Ascending aorta (tissue), 2 donors: Measurements from ENCODE around the gene RHOA. TPM values are rescaled to one million over a fixed set of nuclear protein-coding genes. Genes with fewer than 3 reads are reported as not detected.

Source experiments
- DNase-seq, 2 donors: peaks; one replicate each; pipeline ENCODE4 v3.0.0-alpha.2; 2019; ENCODE audit warnings: low spot score in 2 of 2
- H3K27ac ChIP-seq, 2 donors: fragments of 200-600 bp; sonication (generic); one replicate each; pipeline ENCODE4 v1.5.1; 2016 to 2017; ENCODE audit warnings: mild to moderate bottlenecking in 1 of 2
- H3K27me3 ChIP-seq: fragments of 200-600 bp; sonication (generic); one replicate; pipeline ENCODE4 v1.5.1; 2017
- H3K36me3 ChIP-seq, 2 donors: fragments of 200-600 bp; sonication (generic); one replicate each; pipeline ENCODE4 v1.5.1; 2016
- H3K4me1 ChIP-seq, 2 donors: fragments of 200-600 bp; sonication (generic); one replicate each; pipeline ENCODE4 v1.5.1; 2016 to 2017; ENCODE audit warnings: mild to moderate bottlenecking in 1 of 2
- H3K4me3 ChIP-seq, 2 donors: fragments of 200-600 bp; sonication (generic); one replicate each; pipeline ENCODE4 v1.5.1; 2016 to 2017; ENCODE audit warnings: mild to moderate bottlenecking in 1 of 2
- H3K9me3 ChIP-seq, 2 donors: fragments of 200-600 bp; sonication (generic); one replicate each; pipeline ENCODE4 v1.5.1; 2016
- intact Hi-C: fragments of 100-400 bp; cut with DNase I; formaldehyde crosslinking; loops from one replicate; pipeline ENCODE4 v1.15.1; 2023
- total RNA-seq: library from RNA; depleted of rRNA; stranded (reverse); fragments of >200 nt; gene quantifications from one replicate; pipeline ENCODE4 v1.1.0, GENCODE V29; 2016
- TF ChIP-seq, protein P1 (sequence below), 3 experiments: fragments of 200-600 bp in 2 of 3; fragments of 450-650 bp in 1 of 3; sonication (generic) in 2 of 3; IDR thresholded peaks; one replicate each; pipeline ENCODE4 v1.5.1; 2016 to 2019; ENCODE audit warnings: antibody characterized with exemption in 3 of 3, mild to moderate bottlenecking in 1 of 3, moderate library complexity in 1 of 3

Gene RHOA
- total RNA-seq, 1 donor from 2014 or later, result 426 TPM

DNA sequence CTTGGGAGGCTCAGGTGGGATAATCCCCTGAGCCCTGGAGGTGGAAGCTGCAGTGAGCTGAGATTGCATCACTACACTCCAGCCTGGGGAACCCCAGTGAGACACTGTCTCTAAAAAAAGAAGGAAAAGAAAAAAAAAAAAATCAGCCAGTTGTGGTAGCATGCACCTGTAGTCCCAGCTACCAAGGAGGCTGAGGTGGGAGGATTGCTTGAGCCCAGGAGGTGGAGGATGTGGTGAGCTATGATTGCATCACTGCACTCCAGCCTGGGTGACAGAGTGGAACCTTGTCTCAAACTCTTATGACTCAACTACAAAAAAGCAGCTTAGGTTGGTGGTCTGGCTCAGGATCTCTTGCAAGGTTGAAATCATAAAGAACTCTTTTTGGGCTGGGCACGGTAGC, 34.3 kb downstream of the RHOA start:
- TF ChIP-seq, protein P1, sequence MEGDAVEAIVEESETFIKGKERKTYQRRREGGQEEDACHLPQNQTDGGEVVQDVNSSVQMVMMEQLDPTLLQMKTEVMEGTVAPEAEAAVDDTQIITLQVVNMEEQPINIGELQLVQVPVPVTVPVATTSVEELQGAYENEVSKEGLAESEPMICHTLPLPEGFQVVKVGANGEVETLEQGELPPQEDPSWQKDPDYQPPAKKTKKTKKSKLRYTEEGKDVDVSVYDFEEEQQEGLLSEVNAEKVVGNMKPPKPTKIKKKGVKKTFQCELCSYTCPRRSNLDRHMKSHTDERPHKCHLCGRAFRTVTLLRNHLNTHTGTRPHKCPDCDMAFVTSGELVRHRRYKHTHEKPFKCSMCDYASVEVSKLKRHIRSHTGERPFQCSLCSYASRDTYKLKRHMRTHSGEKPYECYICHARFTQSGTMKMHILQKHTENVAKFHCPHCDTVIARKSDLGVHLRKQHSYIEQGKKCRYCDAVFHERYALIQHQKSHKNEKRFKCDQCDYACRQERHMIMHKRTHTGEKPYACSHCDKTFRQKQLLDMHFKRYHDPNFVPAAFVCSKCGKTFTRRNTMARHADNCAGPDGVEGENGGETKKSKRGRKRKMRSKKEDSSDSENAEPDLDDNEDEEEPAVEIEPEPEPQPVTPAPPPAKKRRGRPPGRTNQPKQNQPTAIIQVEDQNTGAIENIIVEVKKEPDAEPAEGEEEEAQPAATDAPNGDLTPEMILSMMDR (IDR thresholded peaks at IDR 0.05), result no peak
- H3K4me1 ChIP-seq, result peaks cover 0 to 6% of the 10 kb centered on the region in 2 donors
- peak overlapping the region in 1 of 2 donors; percentile 46 for H3K27ac ChIP-seq
- no peaks in the 10 kb centered on the region for H3K27me3 ChIP-seq
- DNase-seq, result no peak
- intact Hi-C loops, result no loop called here
- H3K4me3 ChIP-seq, result no peak overlapping the region
- H3K36me3 ChIP-seq, result peaks cover 27 to 28% of the 10 kb centered on the region in 2 donors
- no peaks in the 10 kb centered on the region for H3K9me3 ChIP-seq

GRCh38 chr3:49371946-49372345, 39.8 kb downstream of the RHOA start:
- TF ChIP-seq, protein P1 (IDR thresholded peaks at IDR 0.05), result no peak
- no peak for DNase-seq
- Histone ChIP-seq H3K4me3 (no peak overlapping the region), H3K9me3 (no peaks in the 10 kb centered on the region), H3K4me1 (no peaks in the 10 kb centered on the region), H3K27me3 (no peaks in the 10 kb centered on the region), H3K36me3 (peaks cover 56 to 65% of the 10 kb centered on the region in 2 donors), H3K27ac (no peak overlapping the region)
- intact Hi-C loops, result no loop called here

- Histone ChIP-seq H3K36me3 (peaks cover 68 to 77% of the 10 kb centered on the region in 2 donors), H3K9me3 (no peaks in the 10 kb centered on the region), H3K27me3 (no peaks in the 10 kb centered on the region), H3K4me3 (no peak overlapping the region), H3K27ac (no peak overlapping the region), H3K4me1 (no peaks in the 10 kb centered on the region)
- TF ChIP-seq, protein P1 (IDR thresholded peaks at IDR 0.05), result no peak
- DNase-seq, result no peak
- intact Hi-C loops, result no loop called here
These were observed 41.0 kb downstream of the RHOA start for GRCh38 chr3:49370585-49371290.

GRCh38 chr3:49362561-49362960, 49.2 kb downstream of the RHOA start:
- TF ChIP-seq, protein P1 (IDR thresholded peaks at IDR 0.05), result no peak
- no peaks in the 10 kb centered on the region for H3K27me3 ChIP-seq
- no peak overlapping the region for H3K4me3 ChIP-seq
- peaks cover 0 to 8% of the 10 kb centered on the region in 2 donors for H3K4me1 ChIP-seq
- intact Hi-C loops, result no loop called here
- peaks cover 70 to 89% of the 10 kb centered on the region in 2 donors for H3K36me3 ChIP-seq
- H3K9me3 ChIP-seq, result no peaks in the 10 kb centered on the region
- DNase-seq, result no peak
- H3K27ac ChIP-seq, result peak overlapping the region in 1 of 2 donors; percentile 18

DNA sequence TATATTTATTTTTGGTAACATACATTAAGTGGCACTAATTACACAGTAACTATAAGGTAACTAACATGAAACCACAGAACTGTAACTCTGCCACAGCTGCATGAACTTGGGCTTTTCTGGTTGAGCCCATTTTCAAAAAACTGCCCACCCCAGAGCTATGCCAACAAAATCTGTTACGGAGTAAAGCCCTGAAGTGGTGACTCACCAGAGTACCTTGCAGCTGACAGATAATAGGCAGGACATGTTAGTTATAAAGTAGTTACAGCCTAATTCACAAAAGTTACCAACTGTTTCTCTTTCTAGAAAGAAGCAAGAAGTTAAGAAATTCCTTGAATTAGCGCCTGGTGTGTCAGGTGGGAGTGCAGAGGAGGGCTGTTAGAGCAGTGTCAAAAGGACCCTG, 52.2 kb downstream of the RHOA start:
- Histone ChIP-seq H3K4me1 (peaks cover 0 to 16% of the 10 kb centered on the region in 2 donors), H3K27ac (peak overlapping the region in 1 of 2 donors; percentile 95), H3K4me3 (peak overlapping the region in 1 of 2 donors; percentile 85), H3K36me3 (peaks cover 51 to 67% of the 10 kb centered on the region in 2 donors), H3K9me3 (no peaks in the 10 kb centered on the region), H3K27me3 (no peaks in the 10 kb centered on the region)
- intact Hi-C loops, result loop anchor here (2.0 kb wide), 1 partner anchor 89 kb away; no protein-coding TSS in a partner anchor
- no peak for DNase-seq
- TF ChIP-seq, protein P1 (IDR thresholded peaks at IDR 0.05), result no peak
